HT-29 (cell line): ENCODE measurements around the gene EPYC. TPM values are rescaled to one million over a fixed set of nuclear protein-coding genes. Genes with fewer than 3 reads are reported as not detected.

ENCODE experiments used
- DNase-seq: peaks from one replicate; pipeline ENCODE4 v3.0.0-alpha.2; 2015; ENCODE audit warnings: low spot score
- total RNA-seq: library from RNA; depleted of rRNA; stranded (reverse); fragments of >200 nt; shearing (Covaris generic); gene quantifications from 2 replicates; pipeline ENCODE4 v1.2.3, GENCODE V29; 2014

The EPYC gene
- total RNA-seq, 1 experiment from 2014 or later, result not detected

DNA sequence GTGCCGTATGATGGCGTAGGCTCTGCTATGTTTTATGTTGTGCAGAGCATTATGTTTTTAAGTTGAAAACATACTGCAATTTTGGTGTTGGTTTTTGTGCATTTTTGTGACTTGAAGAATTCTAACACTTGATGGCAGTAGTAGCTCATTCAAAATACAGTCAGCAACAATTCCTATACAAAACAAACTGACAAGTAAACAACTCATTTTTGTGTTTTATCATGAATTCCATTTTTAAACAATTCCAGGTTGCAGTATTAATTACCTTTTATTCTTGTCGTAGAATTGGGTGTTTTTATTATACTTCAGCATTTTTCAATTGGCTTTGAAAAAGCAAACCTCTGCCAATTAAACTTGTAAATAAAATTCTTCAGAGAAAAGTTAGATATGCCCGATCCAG, 45.7 kb downstream of the EPYC start:
- no peak for DNase-seq

DNA sequence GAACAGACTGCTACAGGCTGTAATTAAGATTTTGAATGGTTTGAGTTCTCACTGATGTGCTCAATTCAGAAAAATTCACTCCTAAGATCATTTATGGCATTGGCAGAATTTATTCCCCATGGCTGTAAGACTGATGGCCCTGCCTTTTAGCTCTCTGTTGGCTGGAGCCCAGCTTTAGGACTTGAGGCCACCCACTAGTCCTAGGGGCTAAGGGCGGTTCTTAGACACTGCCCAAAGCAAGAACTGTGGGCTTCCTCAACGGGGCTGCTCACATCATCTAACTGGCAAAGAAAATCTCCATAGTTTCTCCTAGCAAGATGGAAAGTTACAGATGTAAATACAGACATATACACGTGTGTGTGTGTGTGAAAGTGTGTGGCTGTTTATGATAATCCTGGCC, 46.4 kb downstream of the EPYC start:
- DNase-seq, result no peak

DNA sequence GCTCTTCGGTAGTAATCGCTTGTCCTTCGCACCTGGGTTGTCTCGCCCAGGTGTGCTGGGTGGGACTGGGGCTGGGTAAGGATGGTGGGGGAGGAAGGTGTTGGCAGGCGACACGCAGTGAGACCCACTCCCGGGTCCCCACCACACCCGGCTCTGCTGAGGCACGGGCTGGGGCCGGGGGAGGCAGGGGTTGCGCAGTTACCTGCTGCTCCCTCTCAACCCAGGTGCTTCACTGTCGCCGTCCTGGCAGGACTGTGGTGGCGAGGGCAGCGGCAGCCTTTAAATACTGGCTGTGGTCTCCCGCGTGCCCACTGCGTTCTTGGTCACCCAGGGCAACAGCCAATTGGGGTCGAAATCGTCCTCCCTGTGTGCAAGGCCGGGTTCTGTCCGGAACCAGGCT, 49.9 kb downstream of the EPYC start, which contains the start of gene CCER1:
Gene CCER1 (minus strand): TSS at position 256 of the 400 bp plus-strand sequence. CDS start 434 bp downstream, outside the sequence.
- no peak for DNase-seq

GRCh38 chr12:90954428-90954827, 50.3 kb downstream of the EPYC start:
- no peak for DNase-seq

DNA sequence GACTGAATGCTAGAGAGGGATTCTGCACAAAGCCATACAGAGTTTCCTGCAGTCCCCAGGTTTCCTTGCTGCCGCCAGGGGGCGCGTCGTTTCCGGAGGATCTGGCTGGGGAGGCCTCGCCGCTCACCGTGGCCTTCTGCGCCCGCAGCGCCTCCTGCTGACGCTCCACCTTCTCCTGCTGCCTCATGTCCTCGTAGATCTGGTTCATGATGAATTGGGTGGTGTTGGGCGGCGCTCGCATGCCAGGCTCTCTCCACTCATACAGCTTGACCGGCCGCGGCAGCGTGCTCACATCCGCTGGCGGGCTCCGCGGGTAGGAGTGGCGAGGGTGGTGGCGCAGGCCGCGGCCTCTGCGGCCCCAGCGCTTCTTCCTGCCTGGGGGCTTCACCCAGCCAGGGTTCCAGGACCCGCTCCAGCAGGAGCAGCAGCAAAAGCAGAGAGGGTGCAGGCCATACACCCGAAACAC, 50.8 kb downstream of the EPYC start:
- DNase-seq, result no peak

DNA sequence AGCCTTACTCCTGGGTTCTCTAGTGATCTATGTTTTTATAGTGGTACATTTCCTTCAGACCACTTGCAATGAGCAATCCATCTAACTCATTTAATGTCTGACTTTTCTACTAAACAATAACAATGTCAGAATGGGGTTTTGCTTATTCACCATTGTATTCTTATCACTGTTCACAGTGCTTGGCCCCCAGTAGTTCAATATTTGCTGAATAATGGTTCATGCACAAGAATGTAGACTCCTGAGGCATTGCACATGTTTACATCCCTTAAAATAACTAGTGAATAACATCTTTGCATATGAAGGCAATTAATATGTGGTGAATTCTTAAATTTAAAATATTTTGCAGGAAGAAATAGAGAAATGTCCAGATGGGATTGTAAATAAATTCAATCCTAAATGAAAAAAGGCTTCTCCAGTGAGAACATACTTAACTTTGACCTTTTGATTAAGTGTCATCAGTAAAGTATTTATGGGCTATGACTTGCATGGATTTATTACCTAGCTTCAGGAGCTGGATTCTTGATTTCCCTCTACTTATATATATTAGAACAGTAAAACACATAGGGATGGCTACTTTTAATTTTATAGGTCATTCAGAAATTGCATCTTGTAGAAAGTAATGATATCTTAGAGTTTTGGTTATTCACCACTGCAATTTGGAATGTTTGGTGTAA, 53.2 kb downstream of the EPYC start:
- DNase-seq, result no peak

GRCh38 chr12:90947869-90948268, 56.9 kb downstream of the EPYC start:
- DNase-seq, result no peak

GRCh38 chr12:90945070-90945649, 59.6 kb downstream of the EPYC start:
- peak; percentile 48 for DNase-seq

- no peak for DNase-seq
Measured at GRCh38 chr12:90943255-90943654, 61.5 kb downstream of the EPYC start.

DNA sequence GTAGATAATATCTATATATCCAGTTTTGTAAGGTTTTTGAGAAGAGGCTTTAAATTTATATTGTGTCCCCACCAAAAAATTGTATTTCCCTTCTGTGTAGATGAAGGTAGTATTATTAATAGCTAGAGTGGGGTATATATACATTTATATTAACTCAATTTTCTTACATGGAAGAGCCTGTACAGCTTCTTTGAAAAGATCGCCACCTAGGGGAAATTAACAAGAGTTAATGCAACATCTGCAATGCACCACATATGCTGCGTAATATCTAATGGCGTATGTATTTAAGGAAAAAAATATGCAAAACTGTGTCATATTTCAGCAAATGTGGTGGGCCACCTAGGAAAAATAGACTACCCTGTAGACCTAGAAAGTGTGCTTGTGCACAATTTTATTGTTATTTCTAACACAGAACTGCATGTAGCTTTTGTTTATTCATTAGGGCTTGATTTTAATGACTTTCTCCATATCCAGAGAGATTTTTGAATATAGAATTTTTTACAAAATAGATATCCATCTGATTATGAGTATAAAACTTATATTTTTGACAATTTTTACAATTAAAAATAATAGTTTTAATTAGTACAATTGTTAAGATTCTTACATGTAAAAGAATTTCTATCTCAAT, 63.8 kb downstream of the EPYC start:
- DNase-seq, result peak; percentile 61

DNA sequence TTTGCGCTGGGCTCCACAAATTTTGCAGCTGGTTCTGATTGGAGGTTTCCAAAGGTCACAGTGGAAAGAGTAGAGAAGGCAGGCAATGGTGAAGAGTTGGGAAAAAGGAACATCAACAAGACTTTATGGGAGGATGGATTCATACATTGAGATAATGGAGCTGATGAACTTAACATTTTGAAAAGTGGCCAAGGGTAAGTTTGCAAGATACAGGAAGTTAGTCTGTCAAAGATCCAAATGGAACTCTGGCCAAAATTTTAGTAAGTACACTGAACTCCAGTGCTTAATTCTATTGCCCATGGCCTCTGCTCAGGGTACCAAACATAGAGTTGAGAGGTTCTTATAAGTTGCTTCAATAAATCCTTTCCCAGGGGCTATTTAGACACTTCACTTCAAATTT, 65.4 kb downstream of the EPYC start:
- DNase-seq, result no peak

DNA sequence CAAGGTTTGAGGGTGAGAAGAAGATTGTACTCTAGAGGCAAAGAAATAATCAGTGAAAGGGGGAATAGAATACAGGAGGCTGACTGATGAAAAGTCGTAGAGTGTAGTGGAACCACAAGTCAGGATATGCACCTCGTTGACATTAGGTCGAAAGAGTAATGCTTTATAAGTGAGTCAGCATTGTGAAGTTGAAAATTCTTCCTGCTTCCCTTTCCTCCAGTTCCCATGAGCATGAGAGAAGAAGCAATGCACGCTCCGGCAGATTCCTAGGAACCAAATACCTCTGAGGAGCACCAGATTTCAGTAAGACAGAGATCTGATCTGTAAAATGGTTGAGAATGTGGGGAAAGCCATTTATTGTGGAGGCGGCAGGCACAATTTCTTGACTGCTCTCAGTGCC, 66.3 kb downstream of the EPYC start:
- DNase-seq, result peak; percentile 58

DNA sequence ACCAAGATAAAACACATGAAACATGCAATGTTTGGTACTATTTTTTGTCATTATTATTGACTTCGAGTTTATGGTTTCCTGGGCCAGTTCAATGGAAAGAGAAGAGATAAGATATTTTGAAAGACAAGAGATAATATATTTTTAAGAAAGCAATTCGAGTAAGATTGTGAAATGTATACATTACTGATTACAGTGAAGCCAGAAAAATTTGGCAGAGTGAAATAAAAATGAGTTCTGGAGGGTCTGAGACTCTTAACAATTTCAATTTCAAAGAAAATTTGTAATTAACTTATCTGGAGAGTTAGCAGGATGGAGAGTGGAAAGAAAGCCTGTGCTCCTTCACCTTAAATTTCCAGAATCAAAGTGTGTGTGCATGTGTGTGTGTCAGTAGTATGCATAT, 67.1 kb downstream of the EPYC start:
- no peak for DNase-seq

- no peak for DNase-seq
Measured at GRCh38 chr12:90936230-90937005, 68.4 kb downstream of the EPYC start.

GRCh38 chr12:90925562-90925961, 79.2 kb downstream of the EPYC start:
- DNase-seq, result no peak

DNA sequence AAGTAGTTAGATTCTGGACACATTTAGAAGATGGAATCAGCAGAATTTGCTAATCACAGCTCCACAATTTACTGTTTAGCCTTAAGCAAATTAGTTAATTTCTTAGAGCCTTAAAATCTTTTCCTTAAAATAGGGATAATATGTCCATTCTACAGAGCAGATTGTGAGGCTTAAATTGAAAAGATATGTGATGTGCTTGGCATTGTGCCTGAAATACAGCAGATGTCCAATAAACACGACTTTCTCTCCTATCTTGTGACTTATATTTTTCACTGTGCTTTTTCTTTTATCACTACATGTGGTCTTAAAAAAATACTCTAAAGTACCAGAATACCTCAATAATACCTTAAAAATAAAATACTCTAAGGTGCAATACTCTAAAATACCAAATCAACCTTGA, 80.4 kb downstream of the EPYC start:
- no peak for DNase-seq

DNA sequence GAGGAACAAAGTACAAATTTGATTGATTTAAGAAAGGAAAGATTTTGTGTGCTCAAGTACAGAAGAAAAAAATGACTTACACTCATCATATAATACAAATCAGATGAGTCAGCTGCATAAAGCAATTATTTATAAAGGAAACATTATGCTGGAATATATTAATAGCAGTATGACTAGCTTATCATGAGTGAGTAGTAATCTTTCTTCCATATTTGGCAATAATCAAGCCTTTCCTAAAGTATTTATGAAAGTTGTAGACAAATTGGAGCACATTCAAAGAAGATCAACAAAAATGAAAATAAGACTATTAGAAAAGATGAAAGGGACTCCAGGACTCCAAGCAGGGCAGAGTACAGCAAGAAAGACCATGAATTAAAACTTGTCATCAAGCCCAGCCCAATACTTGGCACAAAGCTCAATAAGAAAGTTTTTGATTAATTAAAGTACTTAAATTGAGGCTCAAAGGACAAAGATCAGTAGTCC, 82.6 kb downstream of the EPYC start:
- no peak for DNase-seq

DNA sequence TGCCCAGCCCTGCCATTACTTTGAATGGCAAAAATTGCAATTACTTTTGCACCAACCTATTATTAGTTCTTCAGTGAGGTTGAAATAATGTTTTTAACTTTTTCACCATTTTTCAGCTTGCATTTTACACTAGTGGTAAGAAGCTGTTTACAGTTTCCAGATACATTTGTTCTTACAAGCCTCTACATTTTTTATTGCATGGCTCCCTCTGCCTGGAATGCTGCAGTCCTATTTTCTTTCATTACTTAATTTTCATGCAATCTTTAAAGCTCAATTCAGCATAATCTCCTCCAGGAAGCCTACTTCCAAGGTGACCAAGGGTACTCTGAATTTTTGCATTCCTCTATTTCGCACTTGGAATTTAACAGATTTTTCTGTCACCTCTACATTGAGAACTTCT, 83.2 kb downstream of the EPYC start:
- DNase-seq, result no peak

GRCh38 chr12:90920222-90920621, 84.5 kb downstream of the EPYC start:
- no peak for DNase-seq

DNA sequence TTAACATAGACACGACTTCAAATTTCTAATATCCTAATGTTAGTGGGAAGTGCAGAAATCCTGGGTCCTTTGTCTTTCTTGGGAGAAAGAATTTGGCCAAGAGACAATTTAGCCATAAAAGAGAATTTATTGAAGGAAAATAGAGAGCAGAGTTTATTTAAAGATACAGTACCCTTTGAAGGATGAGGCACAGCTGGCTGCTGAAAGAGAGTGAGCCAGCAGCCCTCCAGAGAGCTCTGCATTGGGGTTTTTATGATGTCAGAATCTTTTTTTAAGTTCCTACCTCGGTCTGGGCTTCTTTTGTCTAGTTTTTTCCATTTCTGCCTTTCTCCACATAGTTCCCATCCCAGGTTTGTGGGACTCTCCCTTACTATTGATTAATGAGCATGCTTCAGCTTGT, 87.3 kb downstream of the EPYC start:
- DNase-seq, result no peak

GRCh38 chr12:90916516-90916915, 88.3 kb downstream of the EPYC start:
- DNase-seq, result no peak

GRCh38 chr12:90915353-90915752, 89.4 kb downstream of the EPYC start:
- DNase-seq, result no peak
